ENCODE data around the gene FLRT3.

GRCh38 chr20:14385176-14385740 is 47.8 kb upstream of the FLRT3 start:
- TF ChIP-seq, protein P1, sequence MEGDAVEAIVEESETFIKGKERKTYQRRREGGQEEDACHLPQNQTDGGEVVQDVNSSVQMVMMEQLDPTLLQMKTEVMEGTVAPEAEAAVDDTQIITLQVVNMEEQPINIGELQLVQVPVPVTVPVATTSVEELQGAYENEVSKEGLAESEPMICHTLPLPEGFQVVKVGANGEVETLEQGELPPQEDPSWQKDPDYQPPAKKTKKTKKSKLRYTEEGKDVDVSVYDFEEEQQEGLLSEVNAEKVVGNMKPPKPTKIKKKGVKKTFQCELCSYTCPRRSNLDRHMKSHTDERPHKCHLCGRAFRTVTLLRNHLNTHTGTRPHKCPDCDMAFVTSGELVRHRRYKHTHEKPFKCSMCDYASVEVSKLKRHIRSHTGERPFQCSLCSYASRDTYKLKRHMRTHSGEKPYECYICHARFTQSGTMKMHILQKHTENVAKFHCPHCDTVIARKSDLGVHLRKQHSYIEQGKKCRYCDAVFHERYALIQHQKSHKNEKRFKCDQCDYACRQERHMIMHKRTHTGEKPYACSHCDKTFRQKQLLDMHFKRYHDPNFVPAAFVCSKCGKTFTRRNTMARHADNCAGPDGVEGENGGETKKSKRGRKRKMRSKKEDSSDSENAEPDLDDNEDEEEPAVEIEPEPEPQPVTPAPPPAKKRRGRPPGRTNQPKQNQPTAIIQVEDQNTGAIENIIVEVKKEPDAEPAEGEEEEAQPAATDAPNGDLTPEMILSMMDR (IDR thresholded peaks at IDR 0.05): no peak
- no peak for TF ChIP-seq POLR2A (IDR thresholded peaks at IDR 0.05)
